ENCODE data around the gene PUM1.
"Not testable (repeated sequence)": the region's sequence is repeated elsewhere in the genome, so short reads cannot be mapped to it uniquely, and the experiment has no call there.

Gene PUM1

GRCh38 chr1:30981172-30981571, 84.3 kb downstream of the PUM1 start:
- Histone ChIP-seq H3K4me1 (ENCODE audit: control insufficient read depth, insufficient read depth, low read length, poor library complexity, severe bottlenecking) (no peaks in the 10 kb centered on the region), H3K4me3 (ENCODE audit: extremely low read depth, insufficient read depth, low read length, poor library complexity, severe bottlenecking) (no peak overlapping the region), H3K27ac (ENCODE audit: low read depth, low read length, severe bottlenecking) (no peak overlapping the region), H3K36me3 (ENCODE audit: control insufficient read depth, insufficient read depth, low read length) (peaks cover 88% of the 10 kb centered on the region), H3K9me3 (ENCODE audit: control insufficient read depth, low read length) (no peaks in the 10 kb centered on the region)
- WGBS, 2 experiments (ENCODE audit: insufficient coverage in 2 of 2): 95 to 96% methylated on average over 6 of the region's 6 CpGs

GRCh38 chr1:30977511-30977910, 88.0 kb downstream of the PUM1 start:
- WGBS, 2 experiments (ENCODE audit: insufficient coverage in 2 of 2): 100% methylated on average over 1 of the region's 2 CpGs; no CpG with 5 or more reads in 1 of the 2 experiments
- peaks cover 93% of the 10 kb centered on the region for H3K36me3 ChIP-seq (ENCODE audit: control insufficient read depth, insufficient read depth, low read length)
- H3K4me1 ChIP-seq (ENCODE audit: control insufficient read depth, insufficient read depth, low read length, poor library complexity, severe bottlenecking): no peaks in the 10 kb centered on the region
- no peaks in the 10 kb centered on the region for H3K9me3 ChIP-seq (ENCODE audit: control insufficient read depth, low read length)
- no peak overlapping the region for H3K27ac ChIP-seq (ENCODE audit: low read depth, low read length, severe bottlenecking)
- no peak overlapping the region for H3K4me3 ChIP-seq (ENCODE audit: extremely low read depth, insufficient read depth, low read length, poor library complexity, severe bottlenecking)

GRCh38 chr1:30977105-30977504, 88.4 kb downstream of the PUM1 start:
- H3K27ac ChIP-seq (ENCODE audit: low read depth, low read length, severe bottlenecking): no peak overlapping the region
- 93 to 98% methylated on average over 2 to 4 of the region's 5 CpGs for WGBS, 2 experiments (ENCODE audit: insufficient coverage in 2 of 2)
- H3K4me1 ChIP-seq (ENCODE audit: control insufficient read depth, insufficient read depth, low read length, poor library complexity, severe bottlenecking): no peaks in the 10 kb centered on the region
- peaks cover 89% of the 10 kb centered on the region for H3K36me3 ChIP-seq (ENCODE audit: control insufficient read depth, insufficient read depth, low read length)
- H3K9me3 ChIP-seq (ENCODE audit: control insufficient read depth, low read length): no peaks in the 10 kb centered on the region
- no peak overlapping the region for H3K4me3 ChIP-seq (ENCODE audit: extremely low read depth, insufficient read depth, low read length, poor library complexity, severe bottlenecking)

- Histone ChIP-seq H3K4me1 (ENCODE audit: control insufficient read depth, insufficient read depth, low read length, poor library complexity, severe bottlenecking) (no peaks in the 10 kb centered on the region), H3K36me3 (ENCODE audit: control insufficient read depth, insufficient read depth, low read length) (peaks cover 82% of the 10 kb centered on the region), H3K27ac (ENCODE audit: low read depth, low read length, severe bottlenecking) (no peak overlapping the region), H3K4me3 (ENCODE audit: extremely low read depth, insufficient read depth, low read length, poor library complexity, severe bottlenecking) (no peak overlapping the region), H3K9me3 (ENCODE audit: control insufficient read depth, low read length) (no peaks in the 10 kb centered on the region)
- 78% methylated on average over 1 of the region's 2 CpGs; no CpG with 5 or more reads in 1 of the 2 experiments for WGBS, 2 experiments (ENCODE audit: insufficient coverage in 2 of 2)
Measured at GRCh38 chr1:30976143-30976542, 89.4 kb downstream of the PUM1 start.

- H3K4me3 ChIP-seq (ENCODE audit: extremely low read depth, insufficient read depth, low read length, poor library complexity, severe bottlenecking): no peak overlapping the region
- 100% methylated on average over 1 of the region's 3 CpGs; no CpG with 5 or more reads in 1 of the 2 experiments for WGBS, 2 experiments (ENCODE audit: insufficient coverage in 2 of 2)
- peaks cover 81% of the 10 kb centered on the region for H3K36me3 ChIP-seq (ENCODE audit: control insufficient read depth, insufficient read depth, low read length)
- H3K4me1 ChIP-seq (ENCODE audit: control insufficient read depth, insufficient read depth, low read length, poor library complexity, severe bottlenecking): no peaks in the 10 kb centered on the region
- no peak overlapping the region for H3K27ac ChIP-seq (ENCODE audit: low read depth, low read length, severe bottlenecking)
- H3K9me3 ChIP-seq (ENCODE audit: control insufficient read depth, low read length): no peaks in the 10 kb centered on the region
Measured at GRCh38 chr1:30975217-30975616, 90.3 kb downstream of the PUM1 start.

GRCh38 chr1:30974536-30974935, 91.0 kb downstream of the PUM1 start:
- H3K4me1 ChIP-seq (ENCODE audit: control insufficient read depth, insufficient read depth, low read length, poor library complexity, severe bottlenecking): no peaks in the 10 kb centered on the region
- peaks cover 80% of the 10 kb centered on the region for H3K36me3 ChIP-seq (ENCODE audit: control insufficient read depth, insufficient read depth, low read length)
- H3K4me3 ChIP-seq (ENCODE audit: extremely low read depth, insufficient read depth, low read length, poor library complexity, severe bottlenecking): no peak overlapping the region
- H3K9me3 ChIP-seq (ENCODE audit: control insufficient read depth, low read length): no peaks in the 10 kb centered on the region
- no peak overlapping the region for H3K27ac ChIP-seq (ENCODE audit: low read depth, low read length, severe bottlenecking)
- WGBS, 2 experiments (ENCODE audit: insufficient coverage in 2 of 2): 79 to 100% methylated on average over 2 to 3 of the region's 4 CpGs

- not testable (repeated sequence) for H3K9me3 ChIP-seq (ENCODE audit: control insufficient read depth, low read length); H3K4me3 ChIP-seq (ENCODE audit: extremely low read depth, insufficient read depth, low read length, poor library complexity, severe bottlenecking); H3K27ac ChIP-seq (ENCODE audit: low read depth, low read length, severe bottlenecking); H3K4me1 ChIP-seq (ENCODE audit: control insufficient read depth, insufficient read depth, low read length, poor library complexity, severe bottlenecking)
- peaks cover 78% of the 10 kb centered on the region for H3K36me3 ChIP-seq (ENCODE audit: control insufficient read depth, insufficient read depth, low read length)
- 94 to 95% methylated on average over 3 to 4 of the region's 4 CpGs for WGBS, 2 experiments (ENCODE audit: insufficient coverage in 2 of 2)
Measured at GRCh38 chr1:30972349-30972748, 93.2 kb downstream of the PUM1 start.

GRCh38 chr1:30971496-30971895, 94.0 kb downstream of the PUM1 start:
- peaks cover 6% of the 10 kb centered on the region for H3K4me1 ChIP-seq (ENCODE audit: control insufficient read depth, insufficient read depth, low read length, poor library complexity, severe bottlenecking)
- no peak overlapping the region for H3K4me3 ChIP-seq (ENCODE audit: extremely low read depth, insufficient read depth, low read length, poor library complexity, severe bottlenecking)
- no peak overlapping the region for H3K27ac ChIP-seq (ENCODE audit: low read depth, low read length, severe bottlenecking)
- H3K36me3 ChIP-seq (ENCODE audit: control insufficient read depth, insufficient read depth, low read length): peaks cover 75% of the 10 kb centered on the region
- WGBS, 2 experiments (ENCODE audit: insufficient coverage in 2 of 2): 100% methylated on average over 1 of the region's 2 CpGs; no CpG with 5 or more reads in 1 of the 2 experiments
- H3K9me3 ChIP-seq (ENCODE audit: control insufficient read depth, low read length): no peaks in the 10 kb centered on the region

- H3K4me3 ChIP-seq (ENCODE audit: extremely low read depth, insufficient read depth, low read length, poor library complexity, severe bottlenecking): no peak overlapping the region
- H3K4me1 ChIP-seq (ENCODE audit: control insufficient read depth, insufficient read depth, low read length, poor library complexity, severe bottlenecking): peaks cover 18% of the 10 kb centered on the region
- H3K27ac ChIP-seq (ENCODE audit: low read depth, low read length, severe bottlenecking): no peak overlapping the region
- no peaks in the 10 kb centered on the region for H3K9me3 ChIP-seq (ENCODE audit: control insufficient read depth, low read length)
- peaks cover 72% of the 10 kb centered on the region for H3K36me3 ChIP-seq (ENCODE audit: control insufficient read depth, insufficient read depth, low read length)
Measured at GRCh38 chr1:30969903-30970302, 95.6 kb downstream of the PUM1 start.

GRCh38 chr1:30968220-30968971, 97.1 kb downstream of the PUM1 start:
- Histone ChIP-seq H3K4me1 (ENCODE audit: control insufficient read depth, insufficient read depth, low read length, poor library complexity, severe bottlenecking) (peaks cover 23% of the 10 kb centered on the region), H3K9me3 (ENCODE audit: control insufficient read depth, low read length) (no peaks in the 10 kb centered on the region), H3K4me3 (ENCODE audit: extremely low read depth, insufficient read depth, low read length, poor library complexity, severe bottlenecking) (no peak overlapping the region), H3K27ac (ENCODE audit: low read depth, low read length, severe bottlenecking) (no peak overlapping the region), H3K36me3 (ENCODE audit: control insufficient read depth, insufficient read depth, low read length) (peaks cover 69% of the 10 kb centered on the region)
- WGBS, 2 experiments (ENCODE audit: insufficient coverage in 2 of 2): 96 to 100% methylated on average over 4 to 5 of the region's 8 CpGs

- Histone ChIP-seq H3K27ac (ENCODE audit: low read depth, low read length, severe bottlenecking) (no peak overlapping the region), H3K9me3 (ENCODE audit: control insufficient read depth, low read length) (no peaks in the 10 kb centered on the region)
Measured at GRCh38 chr1:30966690-30967369, 98.7 kb downstream of the PUM1 start.

More at GRCh38 chr1:30966690-30967369, 98.7 kb downstream of the PUM1 start:
- Histone ChIP-seq H3K36me3 (ENCODE audit: control insufficient read depth, insufficient read depth, low read length) (peaks cover 79% of the 10 kb centered on the region), H3K4me3 (ENCODE audit: extremely low read depth, insufficient read depth, low read length, poor library complexity, severe bottlenecking) (no peak overlapping the region), H3K4me1 (ENCODE audit: control insufficient read depth, insufficient read depth, low read length, poor library complexity, severe bottlenecking) (peaks cover 23% of the 10 kb centered on the region)
- 96% methylated on average over 6 to 7 of the region's 8 CpGs for WGBS, 2 experiments (ENCODE audit: insufficient coverage in 2 of 2)

All from mesodermal cell (in vitro differentiated cells).